ENCODE data around the gene DENND1A. TPM values are rescaled to one million over a fixed set of nuclear protein-coding genes. Genes with fewer than 3 reads are reported as not detected.

DENND1A gene
- total and polyA plus RNA-seq, 2 of the 13 experiments (the other 11 are each of a cell fraction or from before 2014, with no cell fraction given): 14.8 to 30.1 TPM

GRCh38 chr9:123658792-123659191 is 271.1 kb downstream of the DENND1A start:
- FAIRE-seq (no peak), ATAC-seq (no peak), DNase-seq (ENCODE audit: low spot score) (no peak)
- H4K20me1 ChIP-seq (ENCODE audit: insufficient read depth, low read length): no peaks in the 10 kb centered on the region
- no peaks in the 10 kb centered on the region for H3K27me3 ChIP-seq (ENCODE audit: control insufficient read depth in 1 of 2, insufficient read depth in 2 of 2, low read length in 2 of 2)
- no peak overlapping the region for H2AFZ ChIP-seq (ENCODE audit: low read length)
- intact Hi-C loops (cut with micrococcal nuclease; ENCODE audit: unreplicated experiment): no loop called here
- H3K4me3 ChIP-seq (replicated peaks in 1 of 3; ENCODE audit: insufficient read depth in 1 of 3, low read depth in 2 of 3, low read length in 3 of 3): no peak overlapping the region
- no peak overlapping the region for H3K9ac ChIP-seq (ENCODE audit: insufficient read depth, low read depth, low read length)
- H3K4me1 ChIP-seq (ENCODE audit: insufficient read depth, low read length): no peaks in the 10 kb centered on the region
- no peaks in the 10 kb centered on the region for H3K79me2 ChIP-seq (ENCODE audit: insufficient read depth, low read length)
- POLR2A ChIA-PET: no interaction called here
- no peak overlapping the region for H3K4me2 ChIP-seq (ENCODE audit: low read depth, low read length)
- H3K27ac ChIP-seq (ENCODE audit: extremely low read length, insufficient read depth, low read length): no peak overlapping the region
- TF ChIP-seq REL (CRISPR knock-in tag; conservative IDR thresholded peaks at IDR 0.05) (no peak), LRRFIP1 (CRISPR knock-in tag; conservative IDR thresholded peaks at IDR 0.05) (no peak), ZC3H13 (CRISPR knock-in tag; IDR thresholded peaks at IDR 0.05) (no peak)
- peaks cover 2 to 22% of the 10 kb centered on the region in 2 experiments; a peak in 4 of 5 replicates for H3K36me3 ChIP-seq (replicated peaks in 1 of 2; ENCODE audit: control insufficient read depth in 1 of 2, insufficient read depth in 2 of 2, low read length in 2 of 2)
- CTCF ChIA-PET (ENCODE audit: low intra/inter-chr PET ratio, low total read pairs): no interaction called here
- in situ Hi-C loops (cut with HindIII; ENCODE audit: extremely low pct_ligation_motif_present, low pct_unique_long_range_greater_than_20kb): no loop called here
- no TSS peak for BruUV-seq (replicated peaks)
- peaks cover 6% of the 10 kb centered on the region for H3K9me3 ChIP-seq (ENCODE audit: low read length)
- WGBS (ENCODE audit: low lambda C conversion rate): 96% methylated on average over 3 of the region's 3 CpGs

- POLR2A ChIA-PET: no interaction called here
- no peak for TF ChIP-seq ZBTB7A (CRISPR knock-in tag; IDR thresholded peaks at IDR 0.05)
- TF ChIP-seq PLRG1 (conservative IDR thresholded peaks at IDR 0.05): no peak
- TF ChIP-seq HDAC1 (CRISPR knock-in tag; IDR thresholded peaks at IDR 0.05): no peak
- TF ChIP-seq ZBTB1 (CRISPR knock-in tag; IDR thresholded peaks at IDR 0.05; ENCODE audit: borderline replicate concordance): no peak
- no peak for TF ChIP-seq YEATS2 (CRISPR knock-in tag; IDR thresholded peaks at IDR 0.05; ENCODE audit: borderline replicate concordance)
- no peak for TF ChIP-seq PBX3 (CRISPR knock-in tag; IDR thresholded peaks at IDR 0.05; ENCODE audit: borderline replicate concordance)
- TF ChIP-seq ZNF383 (CRISPR knock-in tag; IDR thresholded peaks at IDR 0.05; ENCODE audit: borderline replicate concordance): no peak
- TF ChIP-seq PAF1 (CRISPR knock-in tag; IDR thresholded peaks at IDR 0.05): no peak
- TF ChIP-seq ZNF775 (CRISPR knock-in tag; IDR thresholded peaks at IDR 0.05; ENCODE audit: borderline replicate concordance): no peak
- no peak for TF ChIP-seq ZNF569 (CRISPR knock-in tag; IDR thresholded peaks at IDR 0.05; ENCODE audit: borderline replicate concordance)
- TF ChIP-seq ZBTB44 (CRISPR knock-in tag; IDR thresholded peaks at IDR 0.05): no peak
Measured at GRCh38 chr9:123657941-123658340, 272.0 kb downstream of the DENND1A start.

More at GRCh38 chr9:123657941-123658340, 272.0 kb downstream of the DENND1A start:
- no peak overlapping the region for H3K9ac ChIP-seq (ENCODE audit: insufficient read depth, low read depth, low read length)
- WGBS (ENCODE audit: low lambda C conversion rate): 93% methylated on average over 4 of the region's 4 CpGs
- no peak overlapping the region for H2AFZ ChIP-seq (ENCODE audit: low read length)
- FAIRE-seq (no peak), DNase-seq (ENCODE audit: low spot score) (no peak), ATAC-seq (no peak)
- no peak overlapping the region for H3K4me2 ChIP-seq (ENCODE audit: low read depth, low read length)
- BruUV-seq (replicated peaks): no TSS peak
- H3K4me1 ChIP-seq (ENCODE audit: insufficient read depth, low read length): no peaks in the 10 kb centered on the region
- peaks cover 6% of the 10 kb centered on the region for H3K9me3 ChIP-seq (ENCODE audit: low read length)
- in situ Hi-C loops (cut with HindIII; ENCODE audit: extremely low pct_ligation_motif_present, low pct_unique_long_range_greater_than_20kb): no loop called here
- H3K27me3 ChIP-seq (ENCODE audit: control insufficient read depth in 1 of 2, insufficient read depth in 2 of 2, low read length in 2 of 2): no peaks in the 10 kb centered on the region
- H3K4me3 ChIP-seq (replicated peaks in 1 of 3; ENCODE audit: insufficient read depth in 1 of 3, low read depth in 2 of 3, low read length in 3 of 3): no peak overlapping the region
- no peaks in the 10 kb centered on the region for H4K20me1 ChIP-seq (ENCODE audit: insufficient read depth, low read length)
- no peak overlapping the region for H3K27ac ChIP-seq (ENCODE audit: extremely low read length, insufficient read depth, low read length)
- CTCF ChIA-PET (ENCODE audit: low intra/inter-chr PET ratio, low total read pairs): no interaction called here
- H3K79me2 ChIP-seq (ENCODE audit: insufficient read depth, low read length): no peaks in the 10 kb centered on the region
- H3K36me3 ChIP-seq (replicated peaks in 1 of 2; ENCODE audit: control insufficient read depth in 1 of 2, insufficient read depth in 2 of 2, low read length in 2 of 2): peaks cover 2 to 22% of the 10 kb centered on the region in 2 experiments; a peak in 4 of 5 replicates
- intact Hi-C loops (cut with micrococcal nuclease; ENCODE audit: unreplicated experiment): no loop called here
